Upper lobe of left lung (tissue), 6 donors: Measurements from ENCODE around the gene FRYL. TPM values are rescaled to one million over a fixed set of nuclear protein-coding genes. Genes with fewer than 3 reads are reported as not detected.

Experiments
- ATAC-seq, 2 donors: fragments of 200-7000 bp; cut with Tn5 transposase; one replicate each; pipeline ENCODE4 v1.9.1; 2022; ENCODE audit warnings: mild to moderate bottlenecking in 2 of 2, moderate library complexity in 2 of 2; ENCODE audit not compliant: low FRiP score in 2 of 2
- DNase-seq, 2 donors: peaks; one replicate each; pipeline ENCODE4 v3.0.0-alpha.2; 2019 to 2020
- H3K27ac ChIP-seq, 4 donors: fragments of 200-600 bp; sonication (generic); one replicate each; pipeline ENCODE4 v1.5.1; 2016 to 2019
- H3K27me3 ChIP-seq, 4 donors: fragments of 200-600 bp; sonication (generic); one replicate each; pipeline ENCODE4 v1.5.1; 2017 to 2019
- H3K36me3 ChIP-seq, 4 donors: fragments of 200-600 bp; sonication (generic); one replicate each; pipeline ENCODE4 v1.5.1; 2016 to 2019
- H3K4me1 ChIP-seq, 4 donors: fragments of 200-600 bp; sonication (generic); one replicate each; pipeline ENCODE4 v1.5.1; 2018 to 2019
- H3K4me3 ChIP-seq, 4 donors: fragments of 200-600 bp; sonication (generic); one replicate each; pipeline ENCODE4 v1.5.1; 2017 to 2019; ENCODE audit warnings: mild to moderate bottlenecking in 2 of 4, moderate library complexity in 1 of 4
- H3K9me3 ChIP-seq, 4 donors: fragments of 200-600 bp; sonication (generic); one replicate each; pipeline ENCODE4 v1.5.1; 2018 to 2019
- EP300 ChIP-seq, 4 donors: sonication (generic); formaldehyde crosslinking; IDR thresholded peaks; one replicate each; pipeline ENCODE4 v1.5.1; 2017; ENCODE audit warnings: antibody characterized with exemption in 4 of 4, control low read depth in 2 of 4
- POLR2A ChIP-seq, 4 donors: fragments of 450-650 bp; IDR thresholded peaks; one replicate each; pipeline ENCODE4 v1.5.1; 2016 to 2017; ENCODE audit warnings: antibody characterized with exemption in 4 of 4, mild to moderate bottlenecking in 2 of 4
- POLR2AphosphoS5 ChIP-seq, 2 donors: sonication (generic); formaldehyde crosslinking; IDR thresholded peaks; one replicate each; pipeline ENCODE4 v1.5.1; 2017; ENCODE audit warnings: antibody characterized with exemption in 2 of 2
- WGBS, 2 donors: methylation state at CpG; one replicate each; pipeline ENCODE4 v1.1.5; 2017 to 2018; 5-methylcytosine and 5-hydroxymethylcytosine counted together
- total RNA-seq, 6 donors: library from RNA; depleted of rRNA in 4 of 6; stranded (reverse); fragments of >200 nt in 4 of 6; gene quantifications; one replicate each; pipeline versions ENCODE4 v1.1.0 to v1.2.1, GENCODE V29; 2016 to 2021
- TF ChIP-seq, protein P1 (sequence below), 6 experiments: fragments of 450-650 bp in 4 of 6; fragments of 200-600 bp in 2 of 6; sonication (generic) in 2 of 6; IDR thresholded peaks; one replicate each; pipeline ENCODE4 v1.5.1; 2016 to 2019; ENCODE audit warnings: antibody characterized with exemption in 6 of 6
- donor health status: DM: no; HTN: no; CAD: no; lungs with moderate emphysema.
- donor health status: DM: no; HTN: yes; CAD: no; lungs with severe emphysema.

The FRYL gene
- total RNA-seq, 6 donors from 2014 or later: 48.6 to 96.9 (median 69.2) TPM

DNA sequence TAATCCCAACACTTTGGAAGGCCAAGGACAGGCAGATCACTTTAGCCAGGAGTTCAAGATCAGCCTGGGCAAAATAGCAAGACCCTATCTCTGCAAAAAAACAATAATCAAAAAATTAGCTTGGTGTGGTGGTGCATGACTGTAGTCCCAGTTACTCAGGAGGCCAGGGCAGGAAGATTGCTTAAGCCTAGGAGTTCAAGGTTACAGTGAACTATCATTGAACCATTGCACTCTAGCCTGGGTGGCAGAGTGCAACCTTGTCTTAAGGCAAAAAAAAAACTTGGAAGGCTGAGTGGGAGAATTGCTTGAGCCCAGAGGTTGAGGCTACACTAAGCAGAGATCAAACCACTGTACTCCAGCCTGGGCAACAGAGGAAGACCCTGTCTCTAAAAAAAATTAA is 5.2 kb upstream of the FRYL start:
- no peak for TF ChIP-seq POLR2A (IDR thresholded peaks at IDR 0.05)
- no peak for TF ChIP-seq EP300 (IDR thresholded peaks at IDR 0.05)
- TF ChIP-seq POLR2AphosphoS5 (IDR thresholded peaks at IDR 0.05): no peak
- TF ChIP-seq, protein P1, sequence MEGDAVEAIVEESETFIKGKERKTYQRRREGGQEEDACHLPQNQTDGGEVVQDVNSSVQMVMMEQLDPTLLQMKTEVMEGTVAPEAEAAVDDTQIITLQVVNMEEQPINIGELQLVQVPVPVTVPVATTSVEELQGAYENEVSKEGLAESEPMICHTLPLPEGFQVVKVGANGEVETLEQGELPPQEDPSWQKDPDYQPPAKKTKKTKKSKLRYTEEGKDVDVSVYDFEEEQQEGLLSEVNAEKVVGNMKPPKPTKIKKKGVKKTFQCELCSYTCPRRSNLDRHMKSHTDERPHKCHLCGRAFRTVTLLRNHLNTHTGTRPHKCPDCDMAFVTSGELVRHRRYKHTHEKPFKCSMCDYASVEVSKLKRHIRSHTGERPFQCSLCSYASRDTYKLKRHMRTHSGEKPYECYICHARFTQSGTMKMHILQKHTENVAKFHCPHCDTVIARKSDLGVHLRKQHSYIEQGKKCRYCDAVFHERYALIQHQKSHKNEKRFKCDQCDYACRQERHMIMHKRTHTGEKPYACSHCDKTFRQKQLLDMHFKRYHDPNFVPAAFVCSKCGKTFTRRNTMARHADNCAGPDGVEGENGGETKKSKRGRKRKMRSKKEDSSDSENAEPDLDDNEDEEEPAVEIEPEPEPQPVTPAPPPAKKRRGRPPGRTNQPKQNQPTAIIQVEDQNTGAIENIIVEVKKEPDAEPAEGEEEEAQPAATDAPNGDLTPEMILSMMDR (IDR thresholded peaks at IDR 0.05): no peak
- no peak for DNase-seq
- Histone ChIP-seq H3K9me3 (no peaks in the 10 kb centered on the region), H3K27me3 (no peaks in the 10 kb centered on the region), H3K27ac (no peak overlapping the region), H3K4me3 (no peak overlapping the region), H3K4me1 (peaks cover 0 to 6% (median 3%) of the 10 kb centered on the region in 4 donors), H3K36me3 (no peaks in the 10 kb centered on the region)
- ATAC-seq: no peak

DNA sequence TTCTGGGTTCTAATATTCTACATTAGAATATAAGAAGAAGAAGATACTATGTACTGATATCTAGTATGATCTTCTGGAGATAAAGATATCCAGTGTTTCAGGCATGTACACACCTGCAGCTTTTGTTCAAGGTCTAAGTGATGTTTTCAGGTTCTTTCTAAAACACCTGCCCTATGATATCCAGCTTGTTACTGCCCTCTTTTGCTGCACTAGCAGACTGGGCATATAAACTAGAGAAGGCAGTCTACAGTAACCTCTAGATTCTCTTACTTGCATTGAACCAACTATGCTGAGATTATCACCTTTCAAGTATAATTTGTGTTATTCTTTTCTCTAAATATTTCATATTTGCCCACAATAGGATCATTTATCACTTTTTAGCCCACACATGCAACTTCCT is 1.9 kb upstream of the FRYL start:
- Histone ChIP-seq H3K4me3 (no peak overlapping the region), H3K4me1 (peaks cover 13 to 22% (median 18%) of the 10 kb centered on the region in 4 donors), H3K36me3 (no peaks in the 10 kb centered on the region), H3K27ac (no peak overlapping the region), H3K27me3 (no peaks in the 10 kb centered on the region), H3K9me3 (no peaks in the 10 kb centered on the region)
- DNase-seq: no peak
- TF ChIP-seq, protein P1 (IDR thresholded peaks at IDR 0.05): no peak
- TF ChIP-seq POLR2A (IDR thresholded peaks at IDR 0.05): no peak
- no peak for TF ChIP-seq EP300 (IDR thresholded peaks at IDR 0.05)
- no peak for TF ChIP-seq POLR2AphosphoS5 (IDR thresholded peaks at IDR 0.05)
- no peak for ATAC-seq

DNA sequence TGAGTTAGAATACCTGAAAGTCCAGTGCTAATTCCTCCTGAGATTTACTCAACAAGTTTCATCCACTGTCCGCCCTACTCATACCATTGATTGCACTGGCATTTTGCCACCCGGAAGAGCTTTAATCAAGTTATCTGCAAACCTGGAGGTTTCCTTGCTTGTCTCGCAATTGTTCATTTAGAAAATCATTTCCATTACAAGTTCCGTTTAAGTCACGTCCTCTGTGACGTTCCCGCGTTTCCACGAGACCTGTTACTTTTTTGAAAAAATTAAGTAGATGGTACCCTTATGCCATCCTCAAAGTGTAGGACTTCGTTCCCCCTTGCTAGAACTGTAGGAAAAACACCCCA is 761 bp upstream of the FRYL start:
- no peak for ATAC-seq
- peak overlapping the region; percentile 15 to 98 (median 86) for H3K4me3 ChIP-seq
- no peaks in the 10 kb centered on the region for H3K36me3 ChIP-seq
- H3K4me1 ChIP-seq: peaks cover 21 to 33% (median 26%) of the 10 kb centered on the region in 4 donors
- WGBS, 2 donors: 1 to 2% methylated on average over 10 of the region's 10 CpGs
- peak overlapping the region; percentile 71 to 98 (median 87) for H3K27ac ChIP-seq
- no peaks in the 10 kb centered on the region for H3K9me3 ChIP-seq
- no peak for DNase-seq
- no peaks in the 10 kb centered on the region for H3K27me3 ChIP-seq
- TF ChIP-seq EP300 (IDR thresholded peaks at IDR 0.05): no peak
- no peak for TF ChIP-seq POLR2AphosphoS5 (IDR thresholded peaks at IDR 0.05)
- TF ChIP-seq POLR2A (IDR thresholded peaks at IDR 0.05): no peak
- TF ChIP-seq, protein P1 (IDR thresholded peaks at IDR 0.05): no peak

DNA sequence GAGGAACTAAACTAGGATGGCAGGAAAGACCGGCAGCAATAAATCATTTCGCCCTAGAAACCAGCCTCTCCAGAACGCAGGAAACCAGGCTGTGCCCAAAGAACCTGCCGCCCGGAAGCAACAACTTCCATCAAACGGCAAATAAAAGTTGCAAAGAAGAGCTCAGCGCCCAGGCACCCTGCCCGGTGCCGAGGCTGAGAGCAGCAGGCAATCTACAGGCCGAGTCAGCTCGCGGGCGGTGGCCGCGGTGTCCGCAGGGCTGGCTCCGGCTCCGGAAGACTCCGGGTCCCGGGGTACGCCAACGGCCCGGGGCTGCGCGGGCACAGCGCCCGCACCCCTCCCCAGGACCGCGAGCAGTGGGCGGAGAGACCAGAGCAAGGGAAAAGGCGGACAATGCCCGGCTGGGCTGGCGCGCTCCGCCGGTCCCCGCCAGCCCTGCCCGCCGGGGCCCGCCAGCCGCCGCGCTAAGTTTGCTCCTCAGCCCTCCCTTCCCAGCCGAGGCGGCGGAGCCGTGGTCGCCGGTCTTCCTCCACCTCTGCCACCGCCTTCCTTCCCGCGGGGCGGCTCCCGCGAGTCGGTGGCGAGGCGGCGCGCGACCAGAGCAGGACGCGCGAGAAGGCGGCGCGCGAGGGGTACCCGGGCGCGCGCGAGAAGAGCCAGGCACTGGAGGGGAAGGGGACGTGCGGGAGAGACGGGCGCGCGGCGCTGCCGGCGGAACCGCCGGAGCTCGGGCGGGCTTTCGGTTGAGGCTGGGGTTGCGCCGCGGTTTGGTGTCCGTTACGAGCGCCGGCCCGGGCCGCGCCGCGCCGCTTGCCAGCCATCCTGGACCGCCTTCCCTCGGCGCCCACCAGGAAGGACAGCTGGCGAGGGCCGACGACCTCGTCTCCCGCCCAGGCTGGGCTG is 733 bp downstream of the FRYL start:
- Histone ChIP-seq H3K27me3 (no peaks in the 10 kb centered on the region), H3K4me1 (peaks cover 29 to 41% (median 38%) of the 10 kb centered on the region in 4 donors), H3K36me3 (no peaks in the 10 kb centered on the region), H3K4me3 (peak overlapping the region; percentile 85 to 98 (median 88)), H3K9me3 (no peaks in the 10 kb centered on the region), H3K27ac (peak overlapping the region; percentile 96 to 98 (median 98))
- ATAC-seq: peak; percentile 46 to 79
- 0% methylated on average over 6 to 62 of the region's 108 CpGs for WGBS, 2 donors
- peak; percentile 59 to 94 for DNase-seq
- TF ChIP-seq POLR2A (IDR thresholded peaks at IDR 0.05) (peak in 2 of 4 donors; percentile 55 to 65), EP300 (IDR thresholded peaks at IDR 0.05) (no peak), POLR2AphosphoS5 (IDR thresholded peaks at IDR 0.05) (peak in 1 of 2 donors; percentile 28)
- TF ChIP-seq, protein P1 (IDR thresholded peaks at IDR 0.05): peak in 2 of 6 experiments; percentile 19 to 31
